ENCODE results near the gene YARS1.

GRCh38 chr1:32770221-32770731 is 46.9 kb downstream of the YARS1 start:
- TF ChIP-seq POLR2A (IDR thresholded peaks at IDR 0.05) = no peak
- TF ChIP-seq CTCF (IDR thresholded peaks at IDR 0.05) = no peak
